CD4-positive, alpha-beta T cell treated with Interleukin-10 for 1 hour (primary cell): ENCODE results near the gene SLC26A1.

ENCODE experiments used
- DNase-seq: peaks from one replicate; pipeline ENCODE4 v3.0.0-alpha.2; 2020

Gene SLC26A1

GRCh38 chr4:1028574-1029220 lies 35.5 kb upstream of the SLC26A1 start:
- no peak for DNase-seq

DNA sequence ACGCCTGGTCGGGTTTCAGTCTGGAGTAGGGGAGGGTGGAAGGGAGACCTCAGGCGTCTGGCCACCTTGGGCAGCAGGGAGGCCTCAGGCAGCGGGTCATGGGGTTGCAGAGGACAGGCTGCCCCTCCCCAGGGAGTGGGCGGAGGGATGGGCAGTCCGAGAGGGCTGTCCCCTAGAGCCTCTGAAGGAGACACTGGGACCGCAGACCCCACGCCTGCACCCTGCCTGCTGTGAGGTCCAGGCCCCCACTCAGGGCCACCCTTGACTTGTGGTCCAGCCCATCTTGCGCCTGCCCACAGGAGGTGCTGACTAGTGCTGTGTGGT lies 34.7 kb upstream of the SLC26A1 start:
- no peak for DNase-seq

GRCh38 chr4:1027219-1027914 lies 34.2 kb upstream of the SLC26A1 start:
- no peak for DNase-seq

DNA sequence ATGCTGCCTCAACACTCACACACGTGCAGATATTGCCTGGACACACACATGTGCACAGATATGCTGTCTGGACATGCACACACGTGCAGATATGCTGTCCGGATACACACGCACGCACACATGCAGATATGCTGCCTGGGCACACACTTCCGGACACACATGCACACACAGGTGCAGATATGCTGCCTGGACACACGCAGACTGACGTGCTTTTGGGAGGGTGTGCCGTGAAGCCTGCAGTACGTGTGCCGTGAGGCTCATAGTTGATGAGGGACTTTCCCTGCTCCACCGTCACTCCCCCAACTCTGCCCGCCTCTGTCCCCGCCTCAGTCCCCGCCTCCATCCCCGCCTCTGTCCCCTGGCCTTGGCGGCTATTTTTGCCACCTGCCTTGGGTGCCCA lies 32.9 kb upstream of the SLC26A1 start:
- peak; percentile 45 for DNase-seq

DNA sequence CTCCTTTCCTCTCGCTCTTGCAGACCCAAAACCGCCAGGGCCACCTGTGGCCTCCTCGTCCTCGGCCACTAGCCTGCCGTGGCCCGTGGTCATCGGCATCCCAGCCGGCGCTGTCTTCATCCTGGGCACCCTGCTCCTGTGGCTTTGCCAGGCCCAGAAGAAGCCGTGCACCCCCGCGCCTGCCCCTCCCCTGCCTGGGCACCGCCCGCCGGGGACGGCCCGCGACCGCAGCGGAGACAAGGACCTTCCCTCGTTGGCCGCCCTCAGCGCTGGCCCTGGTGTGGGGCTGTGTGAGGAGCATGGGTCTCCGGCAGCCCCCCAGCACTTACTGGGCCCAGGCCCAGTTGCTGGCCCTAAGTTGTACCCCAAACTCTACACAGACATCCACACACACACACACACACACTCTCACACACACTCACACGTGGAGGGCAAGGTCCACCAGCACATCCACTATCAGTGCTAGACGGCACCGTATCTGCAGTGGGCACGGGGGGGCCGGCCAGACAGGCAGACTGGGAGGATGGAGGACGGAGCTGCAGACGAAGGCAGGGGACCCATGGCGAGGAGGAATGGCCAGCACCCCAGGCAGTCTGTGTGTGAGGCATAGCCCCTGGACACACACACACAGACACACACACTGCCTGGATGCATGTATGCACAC lies 31.8 kb upstream of the SLC26A1 start:
- DNase-seq, result no peak

DNA sequence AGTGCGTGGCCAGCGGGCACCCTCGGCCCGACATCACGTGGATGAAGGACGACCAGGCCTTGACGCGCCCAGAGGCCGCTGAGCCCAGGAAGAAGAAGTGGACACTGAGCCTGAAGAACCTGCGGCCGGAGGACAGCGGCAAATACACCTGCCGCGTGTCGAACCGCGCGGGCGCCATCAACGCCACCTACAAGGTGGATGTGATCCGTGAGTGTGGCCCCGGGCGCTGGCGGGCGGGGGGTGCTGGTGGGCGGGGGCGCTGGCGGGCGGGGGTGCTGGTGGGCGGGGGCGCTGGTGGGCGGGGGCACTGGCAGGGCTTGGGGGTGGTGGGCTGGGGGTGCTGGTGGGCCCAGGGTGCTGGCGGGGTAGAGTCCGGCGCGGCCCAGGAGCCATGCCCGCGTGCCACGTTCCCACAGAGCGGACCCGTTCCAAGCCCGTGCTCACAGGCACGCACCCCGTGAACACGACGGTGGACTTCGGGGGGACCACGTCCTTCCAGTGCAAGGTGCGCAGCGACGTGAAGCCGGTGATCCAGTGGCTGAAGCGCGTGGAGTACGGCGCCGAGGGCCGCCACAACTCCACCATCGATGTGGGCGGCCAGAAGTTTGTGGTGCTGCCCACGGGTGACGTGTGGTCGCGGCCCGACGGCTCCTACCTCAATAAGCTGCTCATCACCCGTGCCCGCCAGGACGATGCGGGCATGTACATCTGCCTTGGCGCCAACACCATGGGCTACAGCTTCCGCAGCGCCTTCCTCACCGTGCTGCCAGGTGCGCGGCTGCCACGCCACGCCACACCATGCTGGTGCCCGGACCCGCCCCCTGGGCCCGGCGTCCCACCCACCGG lies 30.9 kb upstream of the SLC26A1 start:
- no peak for DNase-seq

DNA sequence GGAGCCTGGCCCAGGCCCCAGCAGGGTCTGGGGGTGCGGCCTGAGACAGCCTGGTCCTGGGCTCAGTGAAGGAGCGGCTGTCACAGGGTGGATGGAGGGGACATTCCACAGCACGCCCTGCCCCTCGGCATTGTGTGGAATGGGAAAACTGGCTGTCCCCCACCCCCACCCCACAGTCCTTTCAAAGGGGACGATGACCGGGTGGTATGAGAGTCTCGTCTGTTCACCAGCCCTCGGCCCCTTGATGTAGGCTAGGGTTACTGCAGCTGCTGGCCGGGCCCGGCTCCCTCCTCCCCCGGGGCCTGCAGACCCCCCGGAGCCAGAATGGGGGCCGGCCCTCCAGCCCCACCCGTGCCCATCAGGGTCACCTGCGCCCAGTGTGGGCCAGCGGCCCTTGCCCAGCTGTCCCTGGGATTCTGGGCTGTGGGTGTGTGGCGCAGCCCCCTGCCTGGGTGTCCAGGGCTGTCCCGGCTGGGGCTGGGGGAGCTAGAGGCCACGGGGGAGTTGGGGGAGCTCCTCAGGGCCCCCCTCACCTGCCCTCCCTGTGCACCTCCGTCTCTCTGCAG lies 30.0 kb upstream of the SLC26A1 start:
- no peak for DNase-seq

DNA sequence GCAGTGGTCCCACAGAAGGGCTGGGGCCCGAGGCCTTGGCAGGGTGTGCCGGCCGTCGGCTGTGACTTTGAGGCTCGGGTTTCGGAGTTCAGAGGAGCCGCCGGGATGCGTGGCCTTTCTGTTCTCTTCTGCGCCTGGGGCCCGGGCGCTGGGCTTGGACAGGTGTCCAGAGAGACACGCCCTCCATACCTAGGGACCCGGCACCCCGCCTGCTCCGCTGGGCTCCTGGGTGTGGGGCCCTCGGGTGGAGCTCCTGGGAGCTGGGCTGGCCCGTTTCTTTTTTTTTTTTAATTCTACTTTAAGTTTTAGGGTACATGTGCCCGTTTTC lies 29.5 kb upstream of the SLC26A1 start:
- no peak for DNase-seq

DNA sequence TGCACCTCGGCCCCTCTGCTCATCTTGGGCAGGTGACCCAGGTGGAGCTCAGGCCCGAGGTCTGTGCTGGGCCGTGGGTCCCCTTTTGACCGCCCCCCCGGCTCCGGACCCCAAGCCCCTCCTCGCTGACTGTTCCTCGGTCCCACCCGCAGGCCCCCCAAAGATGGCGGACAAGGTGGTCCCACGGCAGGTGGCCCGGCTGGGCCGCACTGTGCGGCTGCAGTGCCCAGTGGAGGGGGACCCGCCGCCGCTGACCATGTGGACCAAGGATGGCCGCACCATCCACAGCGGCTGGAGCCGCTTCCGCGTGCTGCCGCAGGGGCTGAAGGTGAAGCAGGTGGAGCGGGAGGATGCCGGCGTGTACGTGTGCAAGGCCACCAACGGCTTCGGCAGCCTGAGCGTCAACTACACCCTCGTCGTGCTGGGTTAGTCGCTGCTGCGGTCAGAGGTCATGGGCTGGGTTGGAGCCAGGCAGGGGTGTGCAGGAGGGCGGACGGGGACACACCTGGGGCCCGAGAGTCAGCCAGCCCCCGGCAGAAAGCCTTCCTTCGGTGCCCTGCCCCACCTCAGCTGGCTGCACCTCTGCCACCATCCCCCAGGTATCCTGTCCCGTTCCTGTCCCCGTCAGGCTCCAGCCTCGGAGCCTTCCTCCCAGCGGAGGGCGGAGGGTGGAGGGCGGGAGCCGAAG lies 29.0 kb upstream of the SLC26A1 start:
- no peak for DNase-seq

- DNase-seq, result no peak
Measured at GRCh38 chr4:1021386-1022050, 28.3 kb upstream of the SLC26A1 start.

- DNase-seq, result no peak
Measured at GRCh38 chr4:1019729-1020470, 26.7 kb upstream of the SLC26A1 start.

- no peak for DNase-seq
Measured at GRCh38 chr4:1019320-1019719, 26.1 kb upstream of the SLC26A1 start.

DNA sequence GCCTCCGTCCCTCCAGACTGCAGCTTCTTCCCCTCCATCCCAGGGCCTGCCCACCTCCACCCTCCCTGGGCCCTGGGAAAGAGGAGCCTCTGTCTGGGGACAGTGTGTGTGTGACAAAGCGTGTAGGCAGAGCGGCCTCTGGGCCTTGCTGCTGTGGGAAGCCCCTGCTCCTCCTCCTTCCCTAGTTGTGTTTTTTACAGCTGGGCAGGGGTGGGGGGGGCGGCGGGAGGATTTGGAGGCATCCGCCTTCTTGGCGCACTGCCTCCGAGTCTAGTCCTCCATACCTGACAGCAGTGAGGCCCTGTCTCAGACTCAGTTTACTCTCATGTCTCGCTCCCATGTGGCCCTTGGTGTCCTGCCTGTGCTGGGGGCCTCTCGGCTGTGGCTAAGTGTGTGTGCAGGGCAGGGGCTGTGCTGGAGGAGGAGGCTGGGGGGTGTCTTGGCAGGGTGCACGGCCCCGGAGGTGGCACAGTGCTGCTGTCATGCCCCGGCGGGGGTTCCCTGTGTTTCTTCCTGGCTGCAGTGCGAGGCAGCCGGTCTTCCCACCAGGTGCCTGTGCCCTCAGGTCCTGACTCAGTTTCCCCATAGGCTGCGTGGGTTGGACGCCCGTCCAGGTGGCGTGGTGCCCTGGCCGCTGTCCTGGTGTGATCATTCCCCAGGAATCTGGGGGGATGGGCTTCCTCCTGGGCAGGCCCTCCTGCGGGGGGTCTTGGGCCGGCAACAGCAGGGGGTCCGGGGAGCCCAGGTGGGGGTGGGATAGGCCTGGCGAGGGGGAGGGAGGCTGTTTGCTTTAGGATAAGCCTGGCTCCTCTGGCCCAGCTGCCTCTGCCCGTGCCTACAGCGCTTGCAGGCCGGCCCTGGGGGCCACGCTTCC lies 25.2 kb upstream of the SLC26A1 start:
- DNase-seq, result no peak

GRCh38 chr4:1017706-1018105 lies 24.5 kb upstream of the SLC26A1 start:
- DNase-seq, result no peak

DNA sequence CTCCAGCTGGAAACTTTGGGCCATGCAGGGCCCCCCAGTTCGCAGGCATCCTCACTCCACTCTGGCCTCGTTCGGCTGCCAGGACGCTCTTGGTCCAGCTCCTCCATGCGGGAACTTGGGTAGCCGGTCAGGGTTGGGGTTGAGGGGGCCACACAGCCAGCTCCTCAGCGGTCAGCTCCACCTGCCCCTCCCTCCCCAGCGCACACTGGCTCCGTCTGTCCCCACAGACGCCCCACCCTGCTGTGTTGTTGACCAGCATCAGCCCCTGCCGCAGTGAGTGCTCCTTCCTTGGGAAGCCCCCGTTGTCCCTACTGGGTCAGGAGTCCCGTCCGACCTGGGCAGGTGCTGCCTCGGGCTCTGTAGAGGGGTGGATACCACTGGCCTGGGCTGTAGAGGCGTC lies 24.0 kb upstream of the SLC26A1 start:
- DNase-seq, result no peak

GRCh38 chr4:1015746-1016145 lies 22.5 kb upstream of the SLC26A1 start:
- no peak for DNase-seq

DNA sequence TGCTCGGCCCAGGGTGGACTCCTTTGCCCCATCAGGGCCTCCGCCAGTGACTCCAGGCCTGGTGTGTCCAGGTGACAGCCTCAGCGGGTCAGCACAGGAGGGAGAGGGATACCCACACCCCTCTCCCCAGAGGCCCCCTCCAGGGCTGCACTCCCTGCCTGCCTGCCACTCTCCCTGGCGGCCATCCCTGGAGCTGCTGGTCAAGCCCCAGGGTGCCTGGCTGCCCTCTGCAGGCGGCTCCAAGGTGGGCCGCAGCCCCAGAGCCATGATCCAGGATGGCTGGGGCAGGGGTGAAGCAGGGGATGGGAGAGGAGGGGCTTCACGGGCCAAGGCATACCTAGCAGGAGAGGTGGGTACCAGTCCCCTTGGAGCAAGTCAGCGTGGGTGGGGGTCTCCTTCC lies 22.0 kb upstream of the SLC26A1 start:
- no peak for DNase-seq

GRCh38 chr4:1014291-1015167 lies 21.3 kb upstream of the SLC26A1 start:
- DNase-seq, result no peak
